ENCODE data around the gene FSD1. TPM values are rescaled to one million over a fixed set of nuclear protein-coding genes. Genes with fewer than 3 reads are reported as not detected.
A peak's percentile ranks its signal among the peaks of the same experiment; 100 is the strongest.

The FSD1 gene
- total and polyA plus RNA-seq, 8 donors = 0.55 to 1.9 (median 1.3) TPM; not detected in 1

DNA sequence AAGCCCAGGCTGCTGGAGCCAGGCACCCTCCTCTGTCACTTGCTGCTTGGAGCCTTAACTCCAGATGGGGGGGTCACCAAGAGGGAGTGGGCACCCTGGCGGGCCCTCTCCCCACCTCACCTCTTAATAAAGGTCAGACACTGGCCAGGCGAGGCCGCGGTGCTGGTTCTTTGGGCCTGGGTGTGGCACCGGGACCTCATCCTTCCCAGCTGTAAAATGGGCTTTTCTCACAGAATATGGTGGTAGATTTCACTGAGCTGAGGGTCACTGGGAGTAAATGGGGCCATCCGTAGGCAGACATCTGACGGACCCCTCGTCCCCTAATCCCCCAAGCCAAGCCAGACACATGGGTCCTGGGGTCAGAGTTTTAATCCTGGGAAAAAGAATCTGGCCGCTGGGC is 19.3 kb downstream of the FSD1 start:
- ATAC-seq (no peak), DNase-seq (no peak)
- Histone ChIP-seq H3K4me3 (no peak overlapping the region), H3K36me3 (no peaks in the 10 kb centered on the region), H3K4me1 (peaks cover 3 to 15% of the 10 kb centered on the region in 2 donors), H3K27ac (no peak overlapping the region), H3K9me3 (peaks cover 0 to 21% of the 10 kb centered on the region in 2 donors), H3K27me3 (peaks cover 0 to 25% of the 10 kb centered on the region in 2 donors)
- intact Hi-C loops (cut with DNase I) = no loop called here
- TF ChIP-seq, protein P1, sequence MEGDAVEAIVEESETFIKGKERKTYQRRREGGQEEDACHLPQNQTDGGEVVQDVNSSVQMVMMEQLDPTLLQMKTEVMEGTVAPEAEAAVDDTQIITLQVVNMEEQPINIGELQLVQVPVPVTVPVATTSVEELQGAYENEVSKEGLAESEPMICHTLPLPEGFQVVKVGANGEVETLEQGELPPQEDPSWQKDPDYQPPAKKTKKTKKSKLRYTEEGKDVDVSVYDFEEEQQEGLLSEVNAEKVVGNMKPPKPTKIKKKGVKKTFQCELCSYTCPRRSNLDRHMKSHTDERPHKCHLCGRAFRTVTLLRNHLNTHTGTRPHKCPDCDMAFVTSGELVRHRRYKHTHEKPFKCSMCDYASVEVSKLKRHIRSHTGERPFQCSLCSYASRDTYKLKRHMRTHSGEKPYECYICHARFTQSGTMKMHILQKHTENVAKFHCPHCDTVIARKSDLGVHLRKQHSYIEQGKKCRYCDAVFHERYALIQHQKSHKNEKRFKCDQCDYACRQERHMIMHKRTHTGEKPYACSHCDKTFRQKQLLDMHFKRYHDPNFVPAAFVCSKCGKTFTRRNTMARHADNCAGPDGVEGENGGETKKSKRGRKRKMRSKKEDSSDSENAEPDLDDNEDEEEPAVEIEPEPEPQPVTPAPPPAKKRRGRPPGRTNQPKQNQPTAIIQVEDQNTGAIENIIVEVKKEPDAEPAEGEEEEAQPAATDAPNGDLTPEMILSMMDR (IDR thresholded peaks at IDR 0.05) = no peak

DNA sequence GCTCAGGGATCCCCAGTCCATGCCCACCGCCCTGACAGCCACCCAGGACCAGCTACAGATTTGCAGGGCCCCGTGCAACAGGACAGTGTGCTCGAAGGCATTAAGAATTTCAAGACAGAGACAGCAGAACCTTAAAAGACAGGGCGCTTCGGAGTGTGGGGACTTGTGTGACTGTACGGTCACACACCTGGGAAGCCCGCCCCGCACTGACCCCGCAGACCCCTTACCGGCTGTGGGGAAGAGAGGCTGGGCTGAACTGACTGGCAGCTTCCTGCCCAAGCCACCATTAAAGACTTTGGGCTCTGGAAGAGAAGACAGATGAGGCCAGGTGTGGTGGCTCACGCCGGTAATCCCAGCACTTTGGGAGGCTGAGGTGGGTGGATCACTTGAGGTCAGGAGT is 19.8 kb downstream of the FSD1 start:
- DNase-seq = peak in 1 of 4 donors; percentile 47
- Histone ChIP-seq H3K4me1 (peaks cover 3 to 21% of the 10 kb centered on the region in 2 donors), H3K36me3 (no peaks in the 10 kb centered on the region), H3K9me3 (peaks cover 0 to 21% of the 10 kb centered on the region in 2 donors), H3K4me3 (no peak overlapping the region), H3K27ac (no peak overlapping the region), H3K27me3 (peaks cover 0 to 31% of the 10 kb centered on the region in 2 donors)
- TF ChIP-seq, protein P1 (IDR thresholded peaks at IDR 0.05) = no peak
- no peak for ATAC-seq
- intact Hi-C loops (cut with DNase I) = no loop called here

DNA sequence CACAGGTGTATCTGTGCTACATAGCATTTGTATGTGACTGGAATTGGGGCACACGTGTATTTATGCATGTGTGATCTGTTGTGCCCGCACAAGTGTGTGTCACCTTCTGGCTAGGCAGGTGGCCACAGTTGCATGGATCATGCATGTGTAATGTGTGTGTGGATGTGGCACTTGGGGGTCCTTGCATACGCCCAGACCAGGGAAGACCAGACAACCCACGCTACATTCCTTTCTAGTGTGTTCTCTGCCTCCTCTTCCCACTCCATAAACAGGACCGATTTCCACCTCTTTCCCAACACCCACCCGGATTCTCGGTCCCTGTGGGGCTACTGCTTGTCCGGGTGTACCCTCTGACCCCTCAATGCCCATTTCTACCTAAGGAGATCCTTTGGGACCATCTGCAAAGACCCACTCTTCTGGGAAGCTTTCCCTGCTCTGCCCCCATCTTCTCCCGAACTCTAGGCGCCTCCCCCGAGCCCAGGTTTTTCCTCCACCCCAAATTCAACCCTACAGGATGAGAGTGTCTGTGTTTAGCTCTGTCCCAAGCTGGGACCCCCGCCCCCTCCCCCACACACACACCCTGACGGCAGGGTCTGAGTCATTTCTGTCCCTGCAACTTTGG is 21.9 kb downstream of the FSD1 start:
- H3K9me3 ChIP-seq = peaks cover 0 to 12% of the 10 kb centered on the region in 2 donors
- TF ChIP-seq, protein P1 (IDR thresholded peaks at IDR 0.05) = no peak
- DNase-seq (peak in 1 of 4 donors; percentile 22), ATAC-seq (no peak)
- intact Hi-C loops (cut with DNase I) = no loop called here
- H3K36me3 ChIP-seq = no peaks in the 10 kb centered on the region
- peaks cover 0 to 32% of the 10 kb centered on the region in 2 donors for H3K27me3 ChIP-seq
- no peak overlapping the region for H3K4me3 ChIP-seq
- H3K4me1 ChIP-seq = peaks cover 3 to 21% of the 10 kb centered on the region in 2 donors
- no peak overlapping the region for H3K27ac ChIP-seq

DNA sequence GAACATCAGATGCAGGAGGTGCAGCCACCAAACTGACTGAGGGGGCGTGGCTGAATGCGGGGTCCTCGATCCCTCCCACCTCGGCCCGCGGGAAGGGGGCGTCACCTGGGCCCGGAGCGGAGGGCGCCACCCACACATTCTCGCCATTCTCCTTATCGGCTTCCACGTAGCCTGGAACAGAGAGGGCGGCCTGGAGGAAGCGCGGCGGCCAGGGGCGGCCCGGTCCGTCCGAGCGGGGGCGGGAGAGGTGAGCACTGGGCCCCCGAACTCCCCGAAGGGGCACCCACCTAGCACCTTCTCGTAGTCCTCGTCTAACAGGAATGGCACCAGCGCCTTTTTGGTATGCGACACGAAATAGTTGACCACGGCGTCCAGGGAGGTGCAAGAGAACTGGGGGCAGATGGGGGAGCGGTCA is 22.4 kb downstream of the FSD1 start:
- intact Hi-C loops (cut with DNase I) = no loop called here
- Histone ChIP-seq H3K27ac (no peak overlapping the region), H3K27me3 (peaks cover 0 to 32% of the 10 kb centered on the region in 2 donors), H3K9me3 (peaks cover 0 to 6% of the 10 kb centered on the region in 2 donors), H3K4me3 (no peak overlapping the region), H3K36me3 (no peaks in the 10 kb centered on the region), H3K4me1 (peaks cover 3 to 21% of the 10 kb centered on the region in 2 donors)
- DNase-seq = peak in 1 of 4 donors; percentile 70
- TF ChIP-seq, protein P1 (IDR thresholded peaks at IDR 0.05) = no peak
- no peak for ATAC-seq

DNA sequence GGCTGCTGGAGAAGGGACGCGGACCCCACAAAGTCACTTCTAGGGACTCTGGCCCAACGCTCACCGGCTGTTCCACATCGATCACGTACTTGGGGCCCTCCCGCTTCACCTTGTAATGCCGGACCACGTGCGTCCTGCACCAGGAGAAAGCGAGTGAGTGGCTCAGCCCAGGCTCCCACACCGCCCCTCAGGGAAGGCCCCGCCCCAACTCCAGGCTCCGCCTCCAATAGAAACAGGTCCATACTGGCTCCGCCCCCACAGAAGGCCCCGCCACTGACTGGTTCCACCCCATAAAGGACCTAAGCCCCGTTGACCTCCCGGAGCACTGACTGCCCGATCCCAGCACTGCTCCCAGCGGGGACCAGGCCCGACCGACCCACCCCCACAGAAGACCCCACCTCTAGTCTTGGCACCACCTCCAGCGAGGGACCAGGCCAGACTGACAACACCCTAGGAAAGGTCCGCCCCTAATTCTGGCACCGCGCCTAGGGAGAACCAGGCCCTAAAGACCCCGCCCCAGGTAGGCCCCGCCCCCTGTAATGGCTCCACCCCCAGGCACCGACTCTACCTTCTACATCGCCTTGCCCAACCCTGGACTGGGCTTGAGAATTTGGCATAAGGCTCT is 23.0 kb downstream of the FSD1 start:
- Histone ChIP-seq H3K9me3 (peaks cover 0 to 3% of the 10 kb centered on the region in 2 donors), H3K36me3 (no peaks in the 10 kb centered on the region), H3K27ac (no peak overlapping the region), H3K4me3 (peak overlapping the region; percentile 33 to 34), H3K27me3 (peaks cover 0 to 32% of the 10 kb centered on the region in 2 donors), H3K4me1 (peaks cover 3 to 21% of the 10 kb centered on the region in 2 donors)
- TF ChIP-seq, protein P1 (IDR thresholded peaks at IDR 0.05) = no peak
- ATAC-seq (peak; percentile 58), DNase-seq (peak in 3 of 4 donors; percentile 64 to 88 (median 73))
- intact Hi-C loops (cut with DNase I) = no loop called here
